GM19438 (cell line): ENCODE measurements around the gene PFAS.

ENCODE experiments used
- ATAC-seq: cut with Tn5 transposase; IDR thresholded peaks from one replicate; pipeline ENCODE4 v1.9.1; 2021; ENCODE audit warnings: low read depth; ENCODE audit not compliant: unreplicated experiment

The PFAS gene

DNA sequence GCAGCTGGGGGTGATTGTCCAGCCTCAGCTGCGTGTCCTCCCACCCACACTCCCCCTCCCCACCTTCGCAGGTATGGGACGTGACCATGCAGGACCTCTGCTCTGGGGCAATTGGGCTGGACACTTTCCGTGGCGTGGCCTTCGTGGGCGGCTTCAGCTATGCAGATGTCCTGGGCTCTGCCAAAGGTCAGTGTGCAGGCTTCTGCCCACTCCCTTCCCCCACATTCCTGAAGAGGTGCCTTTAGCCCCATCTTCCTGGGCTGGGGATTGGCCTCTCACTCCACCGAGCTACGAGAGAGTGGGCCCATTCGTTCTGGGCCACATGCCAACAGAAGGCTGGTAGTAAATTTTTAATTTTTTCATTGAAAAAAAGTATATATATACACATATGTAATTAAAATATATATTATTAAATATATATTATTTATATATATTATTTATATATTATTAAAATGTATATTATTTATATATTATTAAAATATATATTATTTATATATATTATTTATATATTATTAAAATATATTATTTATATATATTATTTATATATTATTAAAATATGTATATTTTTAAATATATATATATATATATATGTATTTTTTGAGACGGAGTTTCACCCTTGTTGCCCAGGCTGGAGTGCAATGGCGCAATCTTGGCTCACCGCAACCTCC, 18.5 kb downstream of the PFAS start:
- no peak for ATAC-seq

DNA sequence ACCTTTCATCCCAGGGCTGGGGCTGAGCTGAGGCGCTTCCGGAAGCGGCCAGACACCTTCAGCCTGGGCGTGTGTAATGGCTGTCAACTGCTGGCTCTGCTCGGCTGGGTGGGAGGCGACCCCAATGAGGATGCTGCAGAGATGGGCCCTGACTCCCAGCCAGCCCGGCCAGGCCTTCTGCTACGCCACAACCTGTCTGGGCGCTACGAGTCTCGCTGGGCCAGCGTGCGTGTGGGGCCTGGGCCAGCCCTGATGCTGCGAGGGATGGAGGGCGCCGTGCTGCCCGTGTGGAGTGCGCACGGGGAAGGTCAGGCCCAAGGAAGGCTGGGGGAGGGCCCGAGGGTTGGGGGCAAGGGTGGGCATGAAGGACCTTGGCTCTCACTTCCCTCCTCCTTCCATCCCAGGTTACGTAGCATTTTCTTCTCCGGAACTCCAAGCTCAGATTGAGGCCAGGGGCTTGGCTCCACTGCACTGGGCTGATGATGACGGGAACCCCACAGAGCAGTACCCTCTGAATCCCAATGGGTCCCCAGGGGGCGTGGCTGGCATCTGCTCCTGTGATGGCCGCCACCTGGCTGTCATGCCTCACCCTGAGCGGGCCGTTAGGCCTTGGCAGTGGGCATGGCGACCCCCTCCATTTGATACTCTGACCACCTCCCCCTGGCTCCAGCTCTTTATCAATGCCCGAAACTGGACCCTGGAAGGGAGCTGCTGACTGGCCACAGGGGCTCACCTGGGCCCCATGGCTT, 19.6 kb downstream of the PFAS start:
- no peak for ATAC-seq

DNA sequence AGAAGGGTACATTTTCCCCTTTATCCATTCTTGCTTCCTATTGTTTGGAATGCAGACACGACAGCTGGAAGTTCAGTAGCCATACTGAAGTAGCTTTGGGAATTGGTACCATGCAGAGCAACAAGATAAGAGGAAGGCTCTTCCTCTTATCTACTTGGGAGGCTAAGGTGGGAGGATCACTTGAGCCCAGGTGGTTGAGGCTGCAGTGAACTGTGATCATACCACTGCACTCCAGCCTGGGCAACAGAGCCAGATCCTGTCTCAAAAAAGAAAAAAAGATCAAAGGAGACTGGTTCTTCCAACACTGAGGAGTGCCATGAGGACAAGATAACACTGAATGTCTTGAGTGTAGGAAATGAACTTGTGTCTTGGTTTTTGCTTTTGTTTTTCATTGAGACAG, 23.3 kb downstream of the PFAS start:
- no peak for ATAC-seq

DNA sequence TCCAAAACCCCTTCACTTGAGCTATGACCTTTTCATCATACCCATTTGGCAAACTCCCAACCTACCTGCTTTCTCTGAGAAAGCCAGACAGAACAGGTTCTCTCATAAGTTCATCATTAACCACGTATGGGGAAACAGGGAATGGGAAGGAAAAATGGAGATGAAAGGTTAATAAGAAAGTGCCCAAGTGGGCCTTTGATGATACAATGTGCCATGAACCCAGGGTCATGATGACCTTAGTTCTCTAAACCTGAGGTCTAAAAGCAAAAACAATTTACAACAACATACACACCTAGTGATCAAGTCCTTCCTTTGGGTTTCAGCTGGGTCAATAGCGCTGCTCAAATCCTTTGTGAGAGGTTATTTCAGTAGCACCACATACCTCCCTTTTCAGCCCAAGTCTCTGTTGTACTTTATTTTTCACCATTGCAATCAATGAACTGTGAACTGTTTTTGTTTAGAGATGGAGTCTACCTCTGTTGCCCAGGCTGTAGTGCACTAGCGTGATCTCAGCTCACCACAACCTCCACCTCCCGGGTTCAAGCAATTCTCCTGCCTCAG, 24.9 kb downstream of the PFAS start:
- ATAC-seq = no peak

- ATAC-seq = no peak
Observed at GRCh38 chr17:8274816-8275215, 25.7 kb downstream of the PFAS start.

DNA sequence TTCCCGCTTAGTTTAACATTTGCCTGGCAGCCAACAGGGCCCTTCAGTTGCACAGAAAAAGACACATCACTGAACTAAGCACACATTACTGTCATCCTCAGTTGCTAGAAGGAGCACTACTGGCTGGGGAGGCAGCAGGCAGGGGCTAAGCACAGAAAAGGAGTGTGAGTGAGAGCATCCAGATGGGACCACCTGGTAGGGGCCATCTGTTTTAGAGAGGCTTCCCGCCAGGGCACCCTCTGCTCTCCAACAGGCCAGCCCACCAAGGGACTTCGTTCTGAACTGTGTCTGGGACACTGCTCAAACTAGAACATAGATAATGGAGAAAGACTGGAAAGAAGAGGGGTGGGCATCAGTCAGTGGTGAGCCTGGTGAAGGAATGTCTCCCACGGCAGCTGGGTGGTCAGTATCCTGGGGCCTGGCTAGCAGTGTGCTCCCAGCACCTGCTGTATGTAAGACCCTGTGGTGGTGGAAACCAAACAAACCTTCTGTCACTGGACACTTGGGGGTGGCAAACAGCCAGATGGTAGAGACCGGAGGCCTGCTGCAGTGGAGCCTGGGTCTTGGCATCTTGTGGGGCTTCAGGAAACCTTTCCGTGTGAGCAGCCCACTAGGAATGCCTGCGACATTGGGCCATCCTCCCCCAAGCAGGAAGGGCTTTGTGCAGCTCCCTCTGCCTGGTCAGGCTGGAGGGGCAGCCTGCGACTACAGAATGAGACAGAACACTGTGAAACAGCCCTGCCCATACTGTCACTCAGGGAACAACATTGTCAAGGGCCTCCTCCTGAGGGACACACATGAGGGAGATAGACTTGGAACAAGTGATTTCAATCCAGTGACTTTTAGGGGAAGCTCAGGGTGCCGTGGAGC, 26.6 kb downstream of the PFAS start:
- ATAC-seq = no peak

GRCh38 chr17:8277317-8277716, 28.2 kb downstream of the PFAS start:
- no peak for ATAC-seq

- no peak for ATAC-seq
Observed at GRCh38 chr17:8282345-8282744, 33.3 kb downstream of the PFAS start.

- no peak for ATAC-seq
Observed at GRCh38 chr17:8283356-8283755, 34.3 kb downstream of the PFAS start.

- no peak for ATAC-seq
Observed at GRCh38 chr17:8284126-8284525, 35.0 kb downstream of the PFAS start.

DNA sequence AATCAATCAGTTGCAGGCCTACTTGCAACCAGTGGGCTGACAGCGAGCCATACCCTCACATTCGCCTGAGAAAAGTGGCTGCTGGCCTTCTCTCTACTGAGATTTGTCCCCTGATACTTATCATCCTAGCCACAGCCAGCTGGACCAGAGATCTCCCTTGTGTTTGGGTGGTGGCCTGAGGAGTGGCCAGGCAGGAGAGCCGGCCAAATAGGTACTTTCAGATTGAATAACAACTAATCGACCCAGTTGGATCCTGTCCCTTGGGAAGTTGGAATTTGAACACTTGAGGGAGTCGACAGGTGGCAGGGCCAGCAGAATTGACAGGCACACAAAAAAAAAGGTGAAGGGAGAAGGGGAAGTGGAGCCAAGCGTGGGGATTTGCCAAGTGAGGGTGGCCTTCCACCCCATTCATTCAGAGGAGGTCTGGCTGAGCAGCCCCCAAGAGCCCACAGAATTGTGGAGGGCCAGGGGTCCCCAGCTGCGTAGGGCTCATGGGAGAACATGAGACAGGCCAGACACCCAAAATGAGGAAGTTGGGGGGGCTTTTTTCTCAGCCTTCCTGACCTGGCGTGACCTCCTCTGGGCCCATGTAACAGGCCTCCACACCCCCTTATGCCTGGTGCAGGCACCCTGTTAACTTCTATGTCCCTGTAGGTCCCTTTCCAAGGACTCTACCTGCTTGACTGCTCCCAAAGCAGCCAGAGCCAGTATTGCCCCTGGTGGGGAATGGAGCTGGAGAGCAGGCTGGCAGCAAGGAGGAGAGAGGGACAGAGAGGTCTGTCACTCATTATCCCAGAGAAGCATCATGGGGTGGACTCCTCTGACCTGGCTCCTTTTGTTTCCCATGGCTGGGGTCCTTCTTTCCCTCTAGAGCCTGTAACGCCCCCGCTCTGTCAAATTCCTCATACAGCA, 36.4 kb downstream of the PFAS start:
- no peak for ATAC-seq

DNA sequence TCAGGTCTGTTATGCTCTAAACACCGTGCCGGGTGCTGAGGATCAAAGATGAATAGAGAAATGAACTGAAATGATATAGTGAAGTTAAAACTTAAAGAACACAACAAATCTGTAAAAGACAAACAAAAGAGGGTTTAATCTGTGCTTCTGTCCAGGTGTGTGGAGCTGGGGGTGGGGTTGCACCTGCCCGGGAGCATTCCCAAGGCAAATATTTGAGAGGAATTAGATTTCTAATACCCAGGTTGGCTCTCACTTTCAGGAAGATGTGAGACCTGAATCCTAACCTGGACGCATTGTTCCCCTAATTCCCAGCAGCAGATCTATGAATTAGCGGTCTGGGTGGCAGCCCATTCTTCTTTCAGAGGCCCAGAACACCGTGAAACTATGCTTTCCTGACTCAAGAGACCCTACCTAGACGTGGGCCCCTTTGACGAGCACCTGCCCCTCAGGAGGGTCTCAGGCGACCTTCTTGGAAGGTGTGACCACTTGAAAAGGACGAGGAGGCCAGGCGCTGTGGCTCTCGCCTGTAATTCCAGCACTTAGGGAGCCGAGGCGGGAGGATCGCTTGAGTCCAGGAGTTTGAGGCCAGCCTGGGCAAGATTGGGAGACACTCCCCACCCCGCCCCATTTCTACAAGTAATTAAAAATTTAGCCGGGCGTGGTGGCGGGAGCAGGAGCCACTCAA, 38.7 kb downstream of the PFAS start:
- ATAC-seq = no peak

DNA sequence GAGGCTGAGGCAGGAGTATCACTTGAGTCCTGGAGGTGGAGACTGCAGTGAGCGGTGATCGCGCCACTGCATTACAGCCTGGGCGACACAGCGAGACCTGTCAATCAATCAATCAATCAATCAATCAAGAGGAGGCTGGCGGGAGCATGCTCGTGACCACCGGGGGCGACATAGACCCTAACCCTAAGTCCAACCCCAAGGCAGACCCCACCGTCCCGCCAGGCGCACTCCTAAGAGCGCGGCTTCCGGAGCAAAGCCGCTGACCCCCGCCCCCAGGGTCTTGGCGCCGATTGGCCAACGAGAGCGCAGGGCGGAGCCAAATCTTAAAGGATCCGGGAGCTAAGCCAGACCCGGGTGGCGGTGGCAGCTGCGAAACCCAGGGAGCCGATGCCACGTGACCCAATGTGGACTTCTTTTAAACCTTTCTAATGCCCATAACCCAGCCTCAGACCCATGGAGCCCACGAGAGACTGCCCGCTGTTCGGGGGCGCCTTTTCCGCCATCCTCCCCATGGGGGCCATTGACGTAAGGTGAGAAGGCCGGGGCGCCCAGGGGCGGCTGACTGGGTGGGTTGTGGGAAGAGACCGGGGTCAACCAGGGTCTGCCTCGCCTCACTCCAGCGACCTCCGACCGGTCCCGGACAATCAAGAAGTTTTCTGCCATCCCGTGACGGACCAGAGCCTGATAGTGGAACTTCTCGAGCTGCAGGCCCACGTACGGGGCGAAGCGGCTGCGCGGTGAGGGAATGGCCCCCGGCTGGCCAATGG, 39.4 kb downstream of the PFAS start, which contains the start of gene RANGRF:
Gene RANGRF, plus strand, starts transcription at position 335 of the 767 bp plus-strand sequence. Its CDS starts 119 bp downstream, at position 454.
- ATAC-seq = peak; percentile 71

DNA sequence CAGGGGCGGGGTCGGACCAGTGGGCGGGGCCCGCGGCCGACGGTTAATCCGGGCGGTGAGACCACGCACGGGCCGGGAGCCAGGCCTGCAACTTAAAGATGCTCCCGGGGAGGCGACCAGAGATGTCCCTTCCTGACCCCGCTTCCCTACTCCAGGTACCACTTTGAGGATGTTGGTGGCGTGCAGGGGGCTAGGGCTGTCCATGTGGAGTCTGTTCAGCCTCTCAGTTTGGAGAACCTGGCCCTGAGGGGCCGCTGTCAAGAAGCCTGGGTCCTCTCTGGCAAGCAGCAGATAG, 40.0 kb downstream of the PFAS start:
- peak; percentile 60 for ATAC-seq

DNA sequence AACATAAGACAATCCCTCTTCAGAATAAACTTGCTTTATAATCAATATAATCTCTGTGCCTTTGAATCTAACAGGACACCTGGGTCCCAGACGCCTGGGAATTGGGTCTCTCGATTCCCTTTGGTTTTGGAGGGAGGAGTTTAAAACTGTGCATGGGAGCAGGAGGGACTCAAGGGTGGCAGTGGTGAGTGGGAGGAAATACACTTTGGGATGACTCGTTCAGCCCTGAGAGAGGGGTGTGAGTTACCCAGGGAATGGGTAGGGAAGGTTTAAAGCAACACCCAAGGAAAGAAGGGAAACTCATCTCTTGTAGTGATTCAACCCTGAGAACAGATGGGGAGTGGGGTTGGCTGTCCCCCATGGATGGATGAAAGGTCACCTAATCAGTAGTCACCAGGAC, 41.0 kb downstream of the PFAS start:
- ATAC-seq = no peak

DNA sequence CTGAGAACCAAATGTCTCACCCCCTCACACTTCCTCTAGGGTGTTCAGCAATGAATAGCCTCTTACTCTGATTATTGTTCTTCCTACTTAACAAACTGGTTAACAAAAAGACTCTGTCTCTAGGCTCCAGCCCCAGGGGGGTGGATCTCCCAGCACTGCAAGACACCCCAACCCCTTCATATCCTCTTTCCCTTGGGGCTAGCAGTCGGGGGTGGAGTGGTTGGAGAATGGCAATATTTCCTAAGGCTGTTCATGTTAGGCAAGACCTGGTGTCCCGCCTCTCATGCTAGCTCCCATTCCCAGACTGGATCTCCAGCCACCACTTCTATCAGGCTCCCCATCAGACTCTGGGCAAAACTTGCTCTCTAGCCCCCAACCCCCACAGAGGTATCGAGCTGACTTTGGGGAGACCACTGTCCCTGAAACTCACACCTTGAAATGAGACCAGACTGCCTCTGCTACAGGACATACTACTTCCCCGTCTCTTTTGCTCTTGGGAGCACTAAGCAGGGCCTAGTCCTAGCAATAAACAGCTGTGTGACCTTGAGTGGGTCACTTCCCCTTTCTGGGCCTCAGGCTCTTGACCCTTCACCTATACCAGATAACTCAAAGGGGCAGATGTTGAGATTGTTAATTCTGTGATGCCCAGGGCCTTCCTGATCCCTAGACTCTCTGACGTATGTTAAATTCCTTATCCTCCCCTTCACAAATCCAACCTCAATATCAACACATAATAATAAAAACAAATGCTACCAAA, 43.7 kb downstream of the PFAS start:
- ATAC-seq = no peak

DNA sequence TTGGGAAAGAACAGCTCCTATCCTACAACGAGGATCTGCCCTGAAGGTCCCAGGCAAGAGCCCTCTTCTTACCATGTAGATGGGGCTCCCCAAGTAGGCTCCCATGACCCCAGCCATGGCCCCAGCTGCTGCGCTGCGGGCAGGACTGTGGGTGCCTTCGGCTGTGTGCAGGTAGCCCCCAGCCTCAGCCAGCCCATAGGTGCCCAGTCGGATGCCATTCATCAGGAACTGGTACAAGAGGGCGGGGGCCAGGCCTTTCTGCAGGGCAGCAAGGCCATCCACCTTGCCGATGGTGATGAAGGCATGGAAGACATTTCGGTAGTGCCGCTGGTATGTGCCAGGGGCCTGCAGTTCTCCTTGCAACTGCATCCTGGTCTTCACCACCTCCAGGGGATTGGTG, 45.3 kb downstream of the PFAS start:
- ATAC-seq = no peak

DNA sequence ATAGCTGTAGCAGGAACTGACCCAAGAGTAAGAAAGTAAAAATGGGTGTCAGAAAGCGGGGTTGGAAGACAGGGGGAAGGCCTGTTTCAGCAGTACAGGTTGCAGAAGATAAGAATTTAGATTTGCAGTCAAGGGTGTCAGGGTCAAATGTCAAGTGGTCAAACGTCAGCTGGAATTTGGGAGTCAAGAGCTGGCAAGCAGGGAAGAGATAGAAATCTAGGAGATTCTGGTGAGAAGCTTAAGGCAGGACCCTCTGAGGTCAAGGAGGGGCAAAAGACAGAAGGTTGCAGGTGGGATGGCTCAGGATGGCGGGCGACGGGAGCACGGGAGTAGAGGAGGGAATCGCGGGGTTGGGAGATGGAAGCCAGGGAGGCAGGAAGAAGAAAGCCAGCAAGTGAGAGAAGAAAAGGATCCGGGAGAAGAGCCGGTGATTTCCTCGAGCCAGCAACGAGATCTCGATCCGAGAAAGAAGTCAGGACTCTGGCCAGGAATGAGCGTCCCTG, 45.8 kb downstream of the PFAS start:
- ATAC-seq = no peak
